22Rv1 (cell line): ENCODE data around the gene ASTN1.

Experiments used
- H3K27ac ChIP-seq: fragments of 450-650 bp; 2 replicates; pipeline ENCODE4 v1.5.1; 2017
- ZFX ChIP-seq: fragments of 450-650 bp; IDR thresholded peaks from 2 replicates; pipeline ENCODE4 v1.6.1; 2017; ENCODE audit warnings: antibody characterized with exemption, borderline replicate concordance
- TF ChIP-seq, protein P1 (sequence below): fragments of 450-650 bp; IDR thresholded peaks from 2 replicates; pipeline ENCODE4 v1.5.1; 2017; ENCODE audit warnings: mild to moderate bottlenecking

Gene ASTN1

DNA sequence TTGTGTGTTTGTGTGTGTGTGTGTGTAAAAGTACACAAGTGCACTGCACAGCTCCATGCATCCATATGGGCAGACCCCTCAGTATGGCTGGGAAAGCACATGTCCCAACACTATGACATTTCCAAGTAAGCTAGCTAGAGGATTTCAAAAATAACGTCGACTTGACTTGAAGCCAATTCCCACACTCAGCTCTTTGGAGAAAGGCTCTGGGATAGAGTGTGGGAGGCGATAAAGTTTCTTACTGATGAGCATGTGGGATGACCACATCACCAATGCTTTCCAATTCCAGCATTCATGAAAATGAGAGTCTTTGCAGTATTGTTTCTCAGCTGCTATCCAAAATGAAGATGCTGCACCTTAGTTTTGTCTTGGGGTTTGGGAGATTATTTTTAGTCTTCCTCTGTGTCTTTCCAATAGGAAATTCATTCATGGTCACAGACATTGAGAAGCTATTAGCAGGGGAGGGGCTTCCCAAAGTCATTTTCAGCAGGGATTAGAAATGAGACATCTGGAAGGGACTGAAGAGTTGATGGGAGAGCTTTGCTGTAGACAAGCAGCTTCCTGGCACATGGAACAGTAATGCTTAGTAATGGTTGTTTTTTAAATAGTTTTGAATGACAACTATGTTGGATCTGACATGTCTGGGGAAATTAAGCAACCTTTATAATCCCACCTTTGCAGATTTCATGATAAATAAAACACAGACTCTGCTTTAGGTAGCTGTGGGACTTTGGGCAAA lies 143.5 kb downstream of the ASTN1 start:
- TF ChIP-seq, protein P1, sequence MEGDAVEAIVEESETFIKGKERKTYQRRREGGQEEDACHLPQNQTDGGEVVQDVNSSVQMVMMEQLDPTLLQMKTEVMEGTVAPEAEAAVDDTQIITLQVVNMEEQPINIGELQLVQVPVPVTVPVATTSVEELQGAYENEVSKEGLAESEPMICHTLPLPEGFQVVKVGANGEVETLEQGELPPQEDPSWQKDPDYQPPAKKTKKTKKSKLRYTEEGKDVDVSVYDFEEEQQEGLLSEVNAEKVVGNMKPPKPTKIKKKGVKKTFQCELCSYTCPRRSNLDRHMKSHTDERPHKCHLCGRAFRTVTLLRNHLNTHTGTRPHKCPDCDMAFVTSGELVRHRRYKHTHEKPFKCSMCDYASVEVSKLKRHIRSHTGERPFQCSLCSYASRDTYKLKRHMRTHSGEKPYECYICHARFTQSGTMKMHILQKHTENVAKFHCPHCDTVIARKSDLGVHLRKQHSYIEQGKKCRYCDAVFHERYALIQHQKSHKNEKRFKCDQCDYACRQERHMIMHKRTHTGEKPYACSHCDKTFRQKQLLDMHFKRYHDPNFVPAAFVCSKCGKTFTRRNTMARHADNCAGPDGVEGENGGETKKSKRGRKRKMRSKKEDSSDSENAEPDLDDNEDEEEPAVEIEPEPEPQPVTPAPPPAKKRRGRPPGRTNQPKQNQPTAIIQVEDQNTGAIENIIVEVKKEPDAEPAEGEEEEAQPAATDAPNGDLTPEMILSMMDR = no peak

DNA sequence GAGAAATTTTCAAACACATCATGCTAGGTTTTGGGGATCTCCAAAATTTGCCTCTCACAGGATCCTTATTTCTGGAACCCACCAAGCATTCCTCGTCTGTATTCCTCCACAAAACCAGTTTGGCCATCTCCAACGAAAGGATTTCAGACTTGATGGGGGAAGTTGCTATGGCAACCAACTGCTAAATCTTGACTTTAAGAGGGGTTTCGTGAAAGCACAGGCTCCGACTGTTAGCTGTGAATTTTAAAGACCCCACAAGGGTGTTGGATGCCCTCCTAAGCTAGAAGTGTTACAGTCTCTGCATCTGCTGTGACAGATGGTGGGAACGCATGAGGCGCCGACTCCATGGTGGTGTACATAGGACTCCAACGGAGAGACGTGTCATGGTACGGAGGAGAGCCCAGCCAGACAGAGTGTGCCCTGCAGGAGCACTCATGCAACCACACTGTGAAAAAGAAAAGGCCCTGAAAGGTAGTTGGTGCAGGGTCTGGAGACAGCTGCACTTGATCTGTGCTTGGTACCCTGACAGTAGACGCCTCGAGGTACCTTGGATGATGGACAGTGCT lies 147.1 kb downstream of the ASTN1 start:
- no peak for TF ChIP-seq ZFX
- TF ChIP-seq, protein P1 = no peak

More for the DNA sequence above, 143.5 kb downstream of the ASTN1 start:
- no peak overlapping the region for H3K27ac ChIP-seq

DNA sequence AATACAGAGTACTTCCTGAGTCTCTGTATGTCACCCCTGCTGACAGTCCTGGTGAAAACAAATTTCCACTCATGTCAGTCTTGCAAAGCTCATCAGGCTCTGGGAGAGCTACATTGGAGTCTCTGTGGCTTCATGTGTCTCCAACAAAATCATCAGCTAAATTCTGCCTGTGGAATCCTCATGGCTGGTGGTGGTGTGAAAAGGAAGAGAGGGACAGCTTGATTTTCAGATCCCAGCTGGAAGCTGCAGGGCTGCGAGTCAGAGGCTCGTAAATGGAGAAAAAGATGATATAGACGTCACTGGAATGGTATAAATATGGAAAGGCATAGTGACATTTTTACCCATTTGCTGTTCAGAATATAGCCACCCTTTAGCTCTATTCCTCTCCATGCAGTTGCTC lies 150.2 kb downstream of the ASTN1 start:
- H3K27ac ChIP-seq = no peak overlapping the region
- TF ChIP-seq, protein P1 = no peak
- TF ChIP-seq ZFX = no peak

More for the DNA sequence above, 147.1 kb downstream of the ASTN1 start:
- no peak overlapping the region for H3K27ac ChIP-seq

DNA sequence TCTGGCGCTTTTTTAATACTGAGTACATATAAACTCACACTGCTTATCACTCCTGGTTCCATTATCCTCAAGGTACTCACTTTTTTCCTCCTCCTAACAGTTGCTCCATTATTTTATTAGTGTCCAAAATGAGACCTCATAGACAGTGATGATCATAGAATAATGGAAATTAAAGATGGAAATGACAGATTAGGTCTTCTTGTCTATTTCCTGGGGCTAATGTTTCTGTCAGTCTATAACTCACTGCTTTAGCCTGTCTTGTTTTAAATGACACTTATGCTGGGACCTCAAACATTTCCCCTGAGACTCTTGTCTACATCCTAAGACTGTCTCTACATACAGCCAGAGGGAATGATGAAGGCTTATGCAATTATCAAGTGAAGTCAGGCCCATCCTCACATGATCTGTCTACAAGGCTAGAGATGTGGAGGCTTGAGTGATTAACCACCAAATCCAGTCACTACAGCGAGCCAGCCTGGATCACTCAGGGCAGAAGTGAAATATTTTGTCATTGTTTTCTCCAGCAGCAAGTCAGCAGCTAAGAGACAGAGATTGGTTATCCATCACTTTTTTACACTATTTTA lies 152.1 kb downstream of the ASTN1 start:
- TF ChIP-seq ZFX = no peak
- TF ChIP-seq, protein P1 = no peak
- H3K27ac ChIP-seq = no peak overlapping the region

DNA sequence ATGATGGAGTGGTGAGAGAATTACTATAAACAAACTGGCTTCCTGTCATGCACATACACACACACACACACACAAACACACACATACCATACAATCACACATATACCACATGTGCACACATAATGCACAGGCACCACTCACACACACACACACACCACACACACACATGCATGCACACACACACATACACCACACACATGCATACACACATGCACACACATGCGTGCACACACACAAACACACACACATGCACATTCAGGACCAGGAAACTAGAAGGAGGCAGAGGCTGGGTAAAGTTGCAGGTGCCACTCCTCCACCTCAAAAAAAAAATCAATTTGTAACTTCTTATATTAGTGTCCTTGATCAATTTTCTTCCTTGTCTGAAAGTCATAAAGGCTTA lies 153.0 kb downstream of the ASTN1 start:
- no peak for TF ChIP-seq ZFX
- TF ChIP-seq, protein P1 = no peak

DNA sequence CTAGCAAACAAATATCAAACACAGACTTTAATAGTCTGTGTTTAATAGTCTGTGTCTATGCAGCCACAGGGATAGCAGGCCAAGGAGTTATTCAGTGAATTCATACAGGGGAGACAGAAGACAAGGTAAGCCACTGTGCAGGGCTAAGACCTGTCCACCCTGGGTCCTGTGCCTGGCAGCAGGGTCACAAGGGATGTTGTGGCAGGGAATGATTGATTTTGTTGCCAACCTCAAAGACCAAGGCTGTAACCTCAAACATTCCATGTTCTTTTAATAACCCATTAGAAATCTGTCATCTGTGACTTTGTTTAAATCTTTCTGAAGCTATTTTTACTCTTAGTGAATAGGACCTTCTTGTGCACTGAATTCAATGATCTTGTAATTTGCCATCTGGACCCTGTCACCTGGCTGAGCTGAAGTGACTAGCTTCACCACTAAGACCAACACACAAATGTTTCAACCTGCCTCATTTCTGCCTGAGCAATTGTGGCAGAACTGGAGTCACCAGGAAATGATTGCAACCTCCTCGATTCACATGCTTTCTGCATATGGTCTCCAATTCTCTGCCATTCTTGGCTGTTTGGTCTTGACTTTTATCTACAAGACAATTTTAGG lies 154.2 kb downstream of the ASTN1 start:
- no peak overlapping the region for H3K27ac ChIP-seq
- TF ChIP-seq, protein P1 = no peak
- no peak for TF ChIP-seq ZFX

More for the DNA sequence above, 153.0 kb downstream of the ASTN1 start:
- H3K27ac ChIP-seq = no peak overlapping the region

DNA sequence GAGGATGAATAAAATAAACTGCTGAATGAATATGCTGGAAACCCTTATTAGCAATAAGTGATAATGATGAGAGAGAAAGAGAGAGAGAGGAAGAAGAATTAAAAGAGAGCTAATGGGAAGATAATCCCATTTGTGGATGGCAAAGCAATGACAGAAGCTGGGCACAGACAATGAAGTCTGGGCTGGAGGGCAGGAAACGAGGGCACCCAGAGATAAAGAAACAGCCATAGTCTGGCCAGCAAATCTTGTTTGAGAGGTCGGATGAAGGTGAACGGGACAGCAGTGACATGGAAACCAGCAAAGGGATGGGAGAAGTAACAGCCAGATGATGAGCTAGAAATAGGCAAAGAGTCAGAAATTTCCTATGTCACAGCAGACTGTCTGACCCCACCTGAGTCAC lies 155.9 kb downstream of the ASTN1 start:
- no peak overlapping the region for H3K27ac ChIP-seq
- TF ChIP-seq ZFX = no peak
- TF ChIP-seq, protein P1 = no peak
